HepG2 (cell line): ENCODE measurements around the gene DNASE1. TPM values are rescaled to one million over a fixed set of nuclear protein-coding genes. Genes with fewer than 3 reads are reported as not detected.

Experiments
- CCAR2 ChIP-seq: fragments of 200-400 bp; formaldehyde crosslinking; optimal IDR thresholded peaks from 2 replicates; pipeline ENCODE3; 2018; ENCODE audit warnings: low read depth, mild to moderate bottlenecking, low read length, moderate library complexity
- EEA1 ChIP-seq: sonication (generic); formaldehyde crosslinking; IDR thresholded peaks from 2 replicates; pipeline ENCODE4 v1.5.1; 2020; ENCODE audit warnings: mild to moderate bottlenecking, missing genetic modification reagents, borderline replicate concordance
- FOXA3 ChIP-seq: IDR thresholded peaks from 2 replicates; pipeline ENCODE4 v1.6.1; 2016; ENCODE audit warnings: missing genetic modification reagents, missing compliant biosample characterization
- ISL2 ChIP-seq: sonication (generic); formaldehyde crosslinking; IDR thresholded peaks from 2 replicates; pipeline ENCODE4 v1.5.0; 2020; ENCODE audit warnings: missing genetic modification reagents
- JUNB ChIP-seq: sonication (generic); formaldehyde crosslinking; IDR thresholded peaks from 2 replicates; pipeline ENCODE4 v1.8.0; 2022; ENCODE audit warnings: missing genetic modification reagents, mild to moderate bottlenecking, borderline replicate concordance
- NRL ChIP-seq: sonication (generic); formaldehyde crosslinking; IDR thresholded peaks from 2 replicates; pipeline ENCODE4 v1.5.0; 2020; ENCODE audit warnings: missing genetic modification reagents, mild to moderate bottlenecking, moderate library complexity, borderline replicate concordance
- RBAK ChIP-seq: sonication (generic); formaldehyde crosslinking; IDR thresholded peaks from 2 replicates; pipeline ENCODE4 v1.5.1; 2020; ENCODE audit warnings: mild to moderate bottlenecking, missing genetic modification reagents
- ZBTB21 ChIP-seq: sonication (generic); formaldehyde crosslinking; IDR thresholded peaks from 2 replicates; pipeline ENCODE4 v1.4.0; 2020; ENCODE audit warnings: missing genetic modification reagents
- ZBTB38 ChIP-seq: sonication (generic); formaldehyde crosslinking; IDR thresholded peaks from 2 replicates; pipeline ENCODE4 v1.5.1; 2020; ENCODE audit warnings: mild to moderate bottlenecking, missing genetic modification reagents
- ZFAT ChIP-seq: sonication (generic); formaldehyde crosslinking; conservative IDR thresholded peaks from 2 replicates; pipeline ENCODE4 v1.8.1; 2023; ENCODE audit warnings: missing genetic modification reagents, inconsistent platforms
- ZKSCAN1 ChIP-seq: fragments of 150-350 bp; IDR thresholded peaks from 2 replicates; pipeline ENCODE4 v1.6.1; 2014; ENCODE audit warnings: low read length
- ZMYM3 ChIP-seq: sonication (generic); formaldehyde crosslinking; IDR thresholded peaks from 2 replicates; pipeline ENCODE4 v1.5.1; 2020; ENCODE audit warnings: mild to moderate bottlenecking, missing genetic modification reagents
- ZNF235 ChIP-seq: sonication (generic); formaldehyde crosslinking; IDR thresholded peaks from 2 replicates; pipeline ENCODE4 v1.8.1; 2023; ENCODE audit warnings: mild to moderate bottlenecking, missing genetic modification reagents, borderline replicate concordance
- ZNF460 ChIP-seq: sonication (generic); formaldehyde crosslinking; IDR thresholded peaks from 2 replicates; pipeline ENCODE4 v1.5.1; 2020; ENCODE audit warnings: missing genetic modification reagents, mild to moderate bottlenecking, borderline replicate concordance
- ZNF570 ChIP-seq: sonication (generic); formaldehyde crosslinking; IDR thresholded peaks from 2 replicates; pipeline ENCODE4 v1.4.0; 2020; ENCODE audit warnings: mild to moderate bottlenecking, missing genetic modification reagents, borderline replicate concordance
- ZNF644 ChIP-seq: IDR thresholded peaks from 2 replicates; pipeline ENCODE4 v1.6.1; 2016; ENCODE audit warnings: low read depth
- ZNF841 ChIP-seq: sonication (generic); formaldehyde crosslinking; IDR thresholded peaks from 2 replicates; pipeline ENCODE4 v1.8.1; 2023; ENCODE audit warnings: missing genetic modification reagents, borderline replicate concordance
- polyA plus RNA-seq, 8 experiments: library from polyadenylated mRNA; depleted of rRNA in 3 of 8; stranded (reverse) in 7 of 8; unstranded in 1 of 8; fragments of >200 nt; fragmentation: Illumina TruSeq in 4 of 8; extraction: Trizol in 4 of 8; gene quantifications; 2 replicates each; pipeline versions ENCODE4 v1.2.1 to v1.2.3, GENCODE V29; 2011 to 2016; ENCODE audit warnings: low read depth in 4 of 8, missing spikeins in 1 of 8, mixed read lengths in 1 of 8; ENCODE audit not compliant: insufficient read depth in 1 of 8
- total RNA-seq, 5 experiments: library from RNA; depleted of rRNA; stranded (reverse); fragments of >200 nt; fragmentation: Illumina TruSeq; extraction: Trizol; gene quantifications; 2 replicates each; pipeline ENCODE4 v1.2.3, GENCODE V29; 2016; ENCODE audit warnings: low read depth in 1 of 5
- TF ChIP-seq, protein P1 (sequence below): sonication (generic); formaldehyde crosslinking; IDR thresholded peaks from 2 replicates; pipeline ENCODE4 v1.4.0; 2020; ENCODE audit warnings: missing genetic modification reagents
- TF ChIP-seq, protein P2 (sequence below): IDR thresholded peaks from 2 replicates; pipeline ENCODE4 v1.6.1; 2016; ENCODE audit warnings: missing compliant biosample characterization, missing genetic modification reagents, borderline replicate concordance
- TF ChIP-seq, protein P3 (sequence below): sonication (generic); formaldehyde crosslinking; IDR thresholded peaks from 2 replicates; pipeline ENCODE4 v1.9.0; 2021; ENCODE audit warnings: missing genetic modification reagents, borderline replicate concordance
- TF ChIP-seq, protein P4 (sequence below), 2 experiments: IDR thresholded peaks; 2 replicates each; pipeline ENCODE4 v1.6.1; 2011 to 2012; ENCODE audit warnings: low read length in 2 of 2, borderline replicate concordance in 1 of 2, low read depth in 1 of 2, mild to moderate bottlenecking in 1 of 2, moderate library complexity in 1 of 2

The DNASE1 gene
- total and polyA plus RNA-seq, 2 of the 13 experiments (the other 11 are each of a cell fraction or from before 2014, with no cell fraction given): 7.1 to 11.1 TPM

DNA sequence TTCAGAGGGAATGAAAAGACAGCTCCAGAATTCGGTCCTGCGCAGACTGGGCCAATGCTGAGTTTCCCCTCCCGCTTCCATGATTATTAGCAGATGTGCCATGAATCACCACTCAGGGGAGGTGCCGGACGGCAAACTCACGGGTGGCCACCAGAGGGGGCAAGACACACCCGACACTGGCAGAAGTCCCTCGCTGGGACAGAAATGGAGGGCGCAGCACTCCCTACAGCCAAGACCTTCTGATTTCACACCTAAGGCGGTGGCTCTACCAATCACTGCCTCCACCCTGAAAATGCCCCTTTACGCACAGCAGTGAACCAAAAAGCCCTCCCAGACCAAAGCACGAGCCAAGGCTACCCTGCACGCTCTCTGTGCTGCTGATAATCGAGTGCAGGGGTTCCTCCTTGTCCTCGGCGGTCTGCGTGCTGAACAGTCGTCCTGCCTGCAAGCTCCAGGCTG lies 36.0 kb downstream of the DNASE1 start (continued):
- TF ChIP-seq ZNF570: no peak
- TF ChIP-seq ZKSCAN1: no peak
- TF ChIP-seq ZBTB21: no peak
- TF ChIP-seq, protein P1, sequence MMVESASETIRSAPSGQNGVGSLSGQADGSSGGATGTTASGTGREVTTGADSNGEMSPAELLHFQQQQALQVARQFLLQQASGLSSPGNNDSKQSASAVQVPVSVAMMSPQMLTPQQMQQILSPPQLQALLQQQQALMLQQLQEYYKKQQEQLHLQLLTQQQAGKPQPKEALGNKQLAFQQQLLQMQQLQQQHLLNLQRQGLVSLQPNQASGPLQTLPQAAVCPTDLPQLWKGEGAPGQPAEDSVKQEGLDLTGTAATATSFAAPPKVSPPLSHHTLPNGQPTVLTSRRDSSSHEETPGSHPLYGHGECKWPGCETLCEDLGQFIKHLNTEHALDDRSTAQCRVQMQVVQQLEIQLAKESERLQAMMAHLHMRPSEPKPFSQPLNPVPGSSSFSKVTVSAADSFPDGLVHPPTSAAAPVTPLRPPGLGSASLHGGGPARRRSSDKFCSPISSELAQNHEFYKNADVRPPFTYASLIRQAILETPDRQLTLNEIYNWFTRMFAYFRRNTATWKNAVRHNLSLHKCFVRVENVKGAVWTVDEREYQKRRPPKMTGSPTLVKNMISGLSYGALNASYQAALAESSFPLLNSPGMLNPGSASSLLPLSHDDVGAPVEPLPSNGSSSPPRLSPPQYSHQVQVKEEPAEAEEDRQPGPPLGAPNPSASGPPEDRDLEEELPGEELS (CRISPR knock-in tag): 0 out of 2 replicates have a peak, but pooled peaks have one; percentile 20
- peak; percentile 95 for TF ChIP-seq ZBTB38 (CRISPR knock-in tag)
- TF ChIP-seq, protein P2, sequence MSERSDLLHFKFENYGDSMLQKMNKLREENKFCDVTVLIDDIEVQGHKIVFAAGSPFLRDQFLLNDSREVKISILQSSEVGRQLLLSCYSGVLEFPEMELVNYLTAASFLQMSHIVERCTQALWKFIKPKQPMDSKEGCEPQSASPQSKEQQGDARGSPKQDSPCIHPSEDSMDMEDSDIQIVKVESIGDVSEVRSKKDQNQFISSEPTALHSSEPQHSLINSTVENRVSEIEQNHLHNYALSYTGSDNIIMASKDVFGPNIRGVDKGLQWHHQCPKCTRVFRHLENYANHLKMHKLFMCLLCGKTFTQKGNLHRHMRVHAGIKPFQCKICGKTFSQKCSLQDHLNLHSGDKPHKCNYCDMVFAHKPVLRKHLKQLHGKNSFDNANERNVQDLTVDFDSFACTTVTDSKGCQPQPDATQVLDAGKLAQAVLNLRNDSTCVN (CRISPR knock-in tag): no peak
- no peak for TF ChIP-seq ZMYM3
- TF ChIP-seq JUNB (CRISPR knock-in tag): no peak
- TF ChIP-seq ISL2 (CRISPR knock-in tag): no peak
- TF ChIP-seq, protein P3, sequence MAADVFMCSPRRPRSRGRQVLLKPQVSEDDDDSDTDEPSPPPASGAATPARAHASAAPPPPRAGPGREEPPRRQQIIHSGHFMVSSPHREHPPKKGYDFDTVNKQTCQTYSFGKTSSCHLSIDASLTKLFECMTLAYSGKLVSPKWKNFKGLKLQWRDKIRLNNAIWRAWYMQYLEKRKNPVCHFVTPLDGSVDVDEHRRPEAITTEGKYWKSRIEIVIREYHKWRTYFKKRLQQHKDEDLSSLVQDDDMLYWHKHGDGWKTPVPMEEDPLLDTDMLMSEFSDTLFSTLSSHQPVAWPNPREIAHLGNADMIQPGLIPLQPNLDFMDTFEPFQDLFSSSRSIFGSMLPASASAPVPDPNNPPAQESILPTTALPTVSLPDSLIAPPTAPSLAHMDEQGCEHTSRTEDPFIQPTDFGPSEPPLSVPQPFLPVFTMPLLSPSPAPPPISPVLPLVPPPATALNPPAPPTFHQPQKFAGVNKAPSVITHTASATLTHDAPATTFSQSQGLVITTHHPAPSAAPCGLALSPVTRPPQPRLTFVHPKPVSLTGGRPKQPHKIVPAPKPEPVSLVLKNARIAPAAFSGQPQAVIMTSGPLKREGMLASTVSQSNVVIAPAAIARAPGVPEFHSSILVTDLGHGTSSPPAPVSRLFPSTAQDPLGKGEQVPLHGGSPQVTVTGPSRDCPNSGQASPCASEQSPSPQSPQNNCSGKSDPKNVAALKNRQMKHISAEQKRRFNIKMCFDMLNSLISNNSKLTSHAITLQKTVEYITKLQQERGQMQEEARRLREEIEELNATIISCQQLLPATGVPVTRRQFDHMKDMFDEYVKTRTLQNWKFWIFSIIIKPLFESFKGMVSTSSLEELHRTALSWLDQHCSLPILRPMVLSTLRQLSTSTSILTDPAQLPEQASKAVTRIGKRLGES: no peak
- TF ChIP-seq ZNF460 (CRISPR knock-in tag): no peak
- TF ChIP-seq, protein P4, sequence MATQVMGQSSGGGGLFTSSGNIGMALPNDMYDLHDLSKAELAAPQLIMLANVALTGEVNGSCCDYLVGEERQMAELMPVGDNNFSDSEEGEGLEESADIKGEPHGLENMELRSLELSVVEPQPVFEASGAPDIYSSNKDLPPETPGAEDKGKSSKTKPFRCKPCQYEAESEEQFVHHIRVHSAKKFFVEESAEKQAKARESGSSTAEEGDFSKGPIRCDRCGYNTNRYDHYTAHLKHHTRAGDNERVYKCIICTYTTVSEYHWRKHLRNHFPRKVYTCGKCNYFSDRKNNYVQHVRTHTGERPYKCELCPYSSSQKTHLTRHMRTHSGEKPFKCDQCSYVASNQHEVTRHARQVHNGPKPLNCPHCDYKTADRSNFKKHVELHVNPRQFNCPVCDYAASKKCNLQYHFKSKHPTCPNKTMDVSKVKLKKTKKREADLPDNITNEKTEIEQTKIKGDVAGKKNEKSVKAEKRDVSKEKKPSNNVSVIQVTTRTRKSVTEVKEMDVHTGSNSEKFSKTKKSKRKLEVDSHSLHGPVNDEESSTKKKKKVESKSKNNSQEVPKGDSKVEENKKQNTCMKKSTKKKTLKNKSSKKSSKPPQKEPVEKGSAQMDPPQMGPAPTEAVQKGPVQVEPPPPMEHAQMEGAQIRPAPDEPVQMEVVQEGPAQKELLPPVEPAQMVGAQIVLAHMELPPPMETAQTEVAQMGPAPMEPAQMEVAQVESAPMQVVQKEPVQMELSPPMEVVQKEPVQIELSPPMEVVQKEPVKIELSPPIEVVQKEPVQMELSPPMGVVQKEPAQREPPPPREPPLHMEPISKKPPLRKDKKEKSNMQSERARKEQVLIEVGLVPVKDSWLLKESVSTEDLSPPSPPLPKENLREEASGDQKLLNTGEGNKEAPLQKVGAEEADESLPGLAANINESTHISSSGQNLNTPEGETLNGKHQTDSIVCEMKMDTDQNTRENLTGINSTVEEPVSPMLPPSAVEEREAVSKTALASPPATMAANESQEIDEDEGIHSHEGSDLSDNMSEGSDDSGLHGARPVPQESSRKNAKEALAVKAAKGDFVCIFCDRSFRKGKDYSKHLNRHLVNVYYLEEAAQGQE (IDR thresholded peaks at IDR 0.05; ENCODE audit: borderline replicate concordance in 1 of 2, low read depth in 1 of 2, low read length in 2 of 2): no peak
- TF ChIP-seq ZNF644 (CRISPR knock-in tag): no peak
- no peak for TF ChIP-seq RBAK
- no peak for TF ChIP-seq ZNF235 (CRISPR knock-in tag)
- TF ChIP-seq ZFAT (CRISPR knock-in tag): no peak
- no peak for TF ChIP-seq NRL (CRISPR knock-in tag)
- TF ChIP-seq CCAR2: no peak
- no peak for TF ChIP-seq EEA1 (CRISPR knock-in tag)
- no peak for TF ChIP-seq ZNF841 (CRISPR knock-in tag)
- TF ChIP-seq FOXA3: no peak
